ENCODE data around the gene HOXA13. TPM values are rescaled to one million over a fixed set of nuclear protein-coding genes. Genes with fewer than 3 reads are reported as not detected.

HOXA13 gene
- total and polyA plus RNA-seq, 8 donors, result 29.0 TPM; not detected in 7

DNA sequence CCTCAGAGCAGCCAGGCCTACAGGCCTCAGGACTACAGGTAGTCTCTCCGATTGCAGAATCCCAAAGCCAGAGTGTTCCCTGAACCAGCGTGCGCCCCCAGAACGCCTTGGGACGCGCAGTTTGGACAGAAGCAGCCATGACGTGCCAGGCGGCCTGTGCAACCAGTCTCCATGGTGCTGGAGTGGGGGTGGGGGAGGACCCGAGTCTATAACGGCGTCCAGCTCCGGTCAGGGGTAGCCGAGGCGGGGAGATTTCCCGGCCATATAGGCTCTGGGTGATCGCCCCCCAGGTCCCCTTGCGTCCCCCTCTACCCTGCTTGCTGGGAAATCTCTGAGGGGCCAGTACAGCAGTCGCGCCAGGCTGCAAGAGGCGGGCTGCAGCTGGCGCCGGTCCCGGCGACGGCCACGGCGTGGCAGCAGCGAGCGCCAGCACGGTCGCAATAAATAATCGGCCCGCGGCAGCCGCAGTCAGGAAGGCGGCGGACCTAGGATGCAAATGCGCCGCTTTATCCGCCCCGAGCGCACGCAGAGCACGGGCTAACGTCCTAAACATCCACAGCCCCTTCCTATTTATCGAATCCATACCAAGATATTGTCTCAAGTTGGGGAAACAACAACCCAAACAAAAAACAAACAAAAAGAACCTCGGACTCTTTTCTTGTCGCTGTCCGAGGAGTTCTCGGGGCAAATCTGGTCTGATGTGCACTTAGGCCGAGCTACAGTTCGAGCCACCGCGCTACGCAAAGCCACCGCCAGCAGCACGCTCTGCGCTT, 49.1 kb downstream of the HOXA13 start:
- 2 to 6% (median 5%) methylated on average over 31 to 58 of the region's 58 CpGs for WGBS, 5 donors
- TF ChIP-seq, protein P1, sequence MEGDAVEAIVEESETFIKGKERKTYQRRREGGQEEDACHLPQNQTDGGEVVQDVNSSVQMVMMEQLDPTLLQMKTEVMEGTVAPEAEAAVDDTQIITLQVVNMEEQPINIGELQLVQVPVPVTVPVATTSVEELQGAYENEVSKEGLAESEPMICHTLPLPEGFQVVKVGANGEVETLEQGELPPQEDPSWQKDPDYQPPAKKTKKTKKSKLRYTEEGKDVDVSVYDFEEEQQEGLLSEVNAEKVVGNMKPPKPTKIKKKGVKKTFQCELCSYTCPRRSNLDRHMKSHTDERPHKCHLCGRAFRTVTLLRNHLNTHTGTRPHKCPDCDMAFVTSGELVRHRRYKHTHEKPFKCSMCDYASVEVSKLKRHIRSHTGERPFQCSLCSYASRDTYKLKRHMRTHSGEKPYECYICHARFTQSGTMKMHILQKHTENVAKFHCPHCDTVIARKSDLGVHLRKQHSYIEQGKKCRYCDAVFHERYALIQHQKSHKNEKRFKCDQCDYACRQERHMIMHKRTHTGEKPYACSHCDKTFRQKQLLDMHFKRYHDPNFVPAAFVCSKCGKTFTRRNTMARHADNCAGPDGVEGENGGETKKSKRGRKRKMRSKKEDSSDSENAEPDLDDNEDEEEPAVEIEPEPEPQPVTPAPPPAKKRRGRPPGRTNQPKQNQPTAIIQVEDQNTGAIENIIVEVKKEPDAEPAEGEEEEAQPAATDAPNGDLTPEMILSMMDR (IDR thresholded peaks at IDR 0.05), result peak in 5 of 7 experiments; percentile 33 to 86 (median 78)
- peak; percentile 71 to 79 (median 74) for TF ChIP-seq POLR2AphosphoS5 (IDR thresholded peaks at IDR 0.05)
- TF ChIP-seq POLR2A (IDR thresholded peaks at IDR 0.05), result no peak
- TF ChIP-seq EP300 (IDR thresholded peaks at IDR 0.05), result no peak
- peak; percentile 60 to 93 for DNase-seq
- Histone ChIP-seq H3K4me3 (peak overlapping the region; percentile 46 to 64 (median 52)), H3K27ac (peak overlapping the region; percentile 72 to 99 (median 88)), H3K4me1 (peaks cover 20 to 67% (median 53%) of the 10 kb centered on the region in 4 donors), H3K9me3 (peaks cover 0 to 9% (median 0%) of the 10 kb centered on the region in 4 donors), H3K27me3 (peaks cover 5 to 100% (median 89%) of the 10 kb centered on the region in 3 donors), H3K36me3 (no peaks in the 10 kb centered on the region)
- intact Hi-C loops (cut with DNase I; ENCODE audit: low total_unique reads), result no loop called here

DNA sequence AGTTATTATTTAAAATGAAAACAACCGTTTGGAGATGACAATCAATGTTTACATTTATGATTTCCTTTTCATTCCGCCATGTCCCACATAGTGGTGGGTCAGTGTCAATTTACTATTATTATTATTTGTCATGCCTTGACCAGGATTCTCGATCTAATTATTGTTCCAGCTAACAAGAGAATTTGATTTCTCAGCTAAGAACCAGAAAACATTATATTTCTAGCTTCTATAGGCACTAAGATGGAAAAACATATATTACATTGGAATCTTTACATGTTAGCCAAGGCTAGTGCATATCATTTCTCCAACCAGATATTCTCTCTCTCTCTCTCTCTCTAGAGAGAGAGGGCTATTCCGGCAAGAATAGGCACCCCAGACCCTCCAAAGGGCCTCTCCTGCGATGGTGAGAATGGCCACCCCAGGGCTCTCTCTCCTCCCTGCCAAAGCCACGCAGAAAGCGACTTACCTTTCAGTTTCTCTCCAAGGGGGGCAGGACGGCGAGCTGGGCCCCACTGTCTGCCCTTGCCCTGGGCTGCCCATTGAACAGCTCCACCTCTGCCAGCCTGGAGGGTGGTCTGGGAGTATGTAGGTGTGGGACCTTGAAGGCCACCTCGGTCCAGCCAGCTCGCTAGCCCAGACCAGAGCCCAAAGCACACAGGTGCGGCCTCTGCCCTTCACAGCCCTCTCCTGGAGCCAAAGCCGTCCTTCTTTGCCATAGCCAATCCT, 49.9 kb downstream of the HOXA13 start:
- H3K36me3 ChIP-seq, result no peaks in the 10 kb centered on the region
- peaks cover 20 to 59% (median 47%) of the 10 kb centered on the region in 4 donors for H3K4me1 ChIP-seq
- 52 to 61% (median 60%) methylated on average over 12 to 13 of the region's 13 CpGs for WGBS, 5 donors
- peak overlapping the region; percentile 46 to 64 (median 52) for H3K4me3 ChIP-seq
- H3K9me3 ChIP-seq, result peaks cover 0 to 11% (median 0%) of the 10 kb centered on the region in 4 donors
- TF ChIP-seq POLR2A (IDR thresholded peaks at IDR 0.05) (no peak), EP300 (IDR thresholded peaks at IDR 0.05) (no peak), POLR2AphosphoS5 (IDR thresholded peaks at IDR 0.05) (no peak)
- TF ChIP-seq, protein P1 (IDR thresholded peaks at IDR 0.05), result no peak
- peaks cover 5 to 100% (median 89%) of the 10 kb centered on the region in 3 donors for H3K27me3 ChIP-seq
- H3K27ac ChIP-seq, result peak overlapping the region; percentile 28 to 99 (median 88)
- no peak for DNase-seq
- intact Hi-C loops (cut with DNase I; ENCODE audit: low total_unique reads), result no loop called here

DNA sequence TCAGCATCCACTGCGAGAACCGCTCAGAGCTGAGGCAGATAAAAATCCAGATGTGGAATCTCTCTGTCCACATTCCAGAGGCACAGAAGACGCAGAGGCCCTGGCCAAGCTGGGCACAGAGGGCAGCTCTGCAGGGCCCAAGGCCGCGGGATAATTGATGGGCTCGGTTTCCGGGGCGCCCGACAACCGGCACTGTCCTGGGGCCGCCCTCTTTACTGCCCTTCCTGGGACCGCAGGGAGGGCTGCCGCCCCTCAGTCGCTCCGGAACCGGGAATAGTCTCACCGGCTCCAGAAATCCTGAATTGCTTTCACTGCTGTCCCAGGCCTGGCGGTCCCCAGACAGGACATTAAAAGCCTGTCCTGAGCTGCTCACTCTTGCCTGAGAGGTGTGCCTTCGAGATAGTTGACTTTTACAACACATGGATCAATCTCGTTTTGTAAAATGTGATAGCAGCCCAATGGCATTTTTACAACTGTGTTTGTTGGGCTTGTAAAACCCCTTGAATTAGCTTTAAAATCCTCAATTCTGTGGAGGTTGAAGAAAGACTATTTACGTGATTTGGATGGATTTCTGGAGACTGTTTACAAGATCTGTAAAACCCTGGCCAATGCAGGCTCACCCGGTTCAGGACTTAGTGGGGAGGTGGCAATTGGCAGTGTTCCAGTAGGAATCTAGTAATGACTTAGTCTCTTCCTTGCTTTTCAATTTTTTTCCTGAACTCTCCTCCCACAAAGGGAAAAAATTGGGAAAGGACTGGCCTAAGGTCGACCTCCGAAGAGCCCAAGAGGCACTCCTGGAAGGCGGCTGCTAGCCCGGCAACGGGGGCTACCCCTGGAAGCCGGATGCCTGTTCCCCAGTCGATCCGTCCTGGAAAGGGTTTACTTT, 50.9 kb downstream of the HOXA13 start:
- Histone ChIP-seq H3K4me1 (peaks cover 20 to 57% (median 42%) of the 10 kb centered on the region in 4 donors), H3K27ac (peak overlapping the region; percentile 72 to 99 (median 88))
- intact Hi-C loops (cut with DNase I; ENCODE audit: low total_unique reads), result no loop called here

More for the DNA sequence above, 50.9 kb downstream of the HOXA13 start:
- TF ChIP-seq POLR2AphosphoS5 (IDR thresholded peaks at IDR 0.05), result no peak
- TF ChIP-seq, protein P1 (IDR thresholded peaks at IDR 0.05), result no peak
- DNase-seq, result no peak
- peak overlapping the region; percentile 46 to 64 (median 52) for H3K4me3 ChIP-seq
- H3K9me3 ChIP-seq, result peaks cover 0 to 21% (median 0%) of the 10 kb centered on the region in 4 donors
- H3K27me3 ChIP-seq, result peaks cover 5 to 100% (median 89%) of the 10 kb centered on the region in 3 donors
- no peaks in the 10 kb centered on the region for H3K36me3 ChIP-seq
- WGBS, 5 donors, result 47 to 57% (median 48%) methylated on average over 17 to 30 of the region's 30 CpGs

Data from stomach (tissue), 9 donors.